Mesenchymal stem cell (in vitro differentiated cells and primary cell): ENCODE results near the gene AGAP3.
A peak's percentile ranks its signal among the peaks of the same experiment; 100 is the strongest.

Experiments used
- DNase-seq: peaks from one replicate; pipeline ENCODE4 v3.0.0-alpha.2; 2013
- H2AFZ ChIP-seq: one replicate; pipeline ENCODE4 v1.6.1; 2013; ENCODE audit warnings: low read depth, mild to moderate bottlenecking, control low read depth, inconsistent platforms, low read length, moderate library complexity
- H2AK5ac ChIP-seq: 2 replicates; pipeline ENCODE4 v1.6.1; 2013; ENCODE audit warnings: low read length, moderate library complexity, mild to moderate bottlenecking, inconsistent platforms; ENCODE audit not compliant: severe bottlenecking
- H2BK120ac ChIP-seq: one replicate; pipeline ENCODE4 v1.6.1; 2013; ENCODE audit warnings: low read depth, mild to moderate bottlenecking, inconsistent platforms, low read length, moderate library complexity
- H2BK12ac ChIP-seq, 2 experiments: one replicate each; pipeline ENCODE4 v1.6.1; 2013; ENCODE audit warnings: inconsistent platforms in 2 of 2, low read length in 2 of 2, mild to moderate bottlenecking in 2 of 2, moderate library complexity in 2 of 2, control low read depth in 1 of 2
- H2BK15ac ChIP-seq: one replicate; pipeline ENCODE4 v1.6.1; 2013; ENCODE audit warnings: mild to moderate bottlenecking, low read depth, inconsistent platforms; ENCODE audit not compliant: poor library complexity, severe bottlenecking
- H2BK5ac ChIP-seq: 2 replicates; pipeline ENCODE4 v1.6.1; 2013; ENCODE audit warnings: low read depth, mild to moderate bottlenecking, low read length, control low read depth, inconsistent platforms; ENCODE audit not compliant: poor library complexity, severe bottlenecking
- H3K14ac ChIP-seq, 2 experiments: one replicate each; pipeline ENCODE4 v1.6.1; 2013; ENCODE audit warnings: inconsistent platforms in 2 of 2, low read length in 2 of 2, control low read depth in 1 of 2, mild to moderate bottlenecking in 1 of 2, moderate library complexity in 1 of 2
- H3K18ac ChIP-seq, 2 experiments: one replicate each; pipeline ENCODE4 v1.6.1; 2013; ENCODE audit warnings: inconsistent platforms in 2 of 2, low read length in 2 of 2, control low read depth in 1 of 2, low read depth in 1 of 2, mild to moderate bottlenecking in 1 of 2
- H3K23ac ChIP-seq, 2 experiments: one replicate each; pipeline ENCODE4 v1.6.1; 2013; ENCODE audit warnings: inconsistent platforms in 2 of 2, low read length in 2 of 2, mild to moderate bottlenecking in 2 of 2, moderate library complexity in 2 of 2, control low read depth in 1 of 2
- H3K27ac ChIP-seq: 2 replicates; pipeline ENCODE4 v1.5.1; 2013; ENCODE audit warnings: mild to moderate bottlenecking, moderate library complexity, low read length, control low read depth, inconsistent platforms; ENCODE audit not compliant: poor library complexity, severe bottlenecking
- H3K27me3 ChIP-seq, 2 experiments: 2 replicates each; pipeline versions ENCODE4 v1.6.1 to v1.7.0; 2013; ENCODE audit warnings: low read length in 2 of 2, mild to moderate bottlenecking in 2 of 2, moderate library complexity in 2 of 2, control low read depth in 1 of 2, inconsistent platforms in 1 of 2; ENCODE audit not compliant: control insufficient read depth in 1 of 2, insufficient read depth in 1 of 2
- H3K36me3 ChIP-seq, 2 experiments: 2 replicates each; pipeline versions ENCODE4 v1.6.1 to v1.7.0; 2013; ENCODE audit warnings: low read length in 2 of 2, control low read depth in 1 of 2, inconsistent platforms in 1 of 2, low read depth in 1 of 2, mild to moderate bottlenecking in 1 of 2; ENCODE audit not compliant: insufficient read depth in 2 of 2, control insufficient read depth in 1 of 2
- H3K4ac ChIP-seq, 2 experiments: one replicate each; pipeline ENCODE4 v1.6.1; 2013; ENCODE audit warnings: inconsistent platforms in 2 of 2, low read length in 2 of 2, mild to moderate bottlenecking in 2 of 2, moderate library complexity in 2 of 2, control low read depth in 1 of 2, low read depth in 1 of 2
- H3K4me1 ChIP-seq: 2 replicates; pipeline ENCODE4 v1.6.1; 2013; ENCODE audit warnings: low read depth, low read length, control low read depth; ENCODE audit not compliant: control insufficient read depth, insufficient read depth
- H3K4me2 ChIP-seq: 2 replicates; pipeline ENCODE4 v1.6.1; 2013; ENCODE audit warnings: low read length, mild to moderate bottlenecking, inconsistent platforms; ENCODE audit not compliant: poor library complexity, severe bottlenecking
- H3K4me3 ChIP-seq, 2 experiments: 2 replicates each; pipeline versions ENCODE4 v1.5.1 to v1.7.0; 2013; ENCODE audit warnings: low read length in 2 of 2, mild to moderate bottlenecking in 2 of 2, control low read depth in 1 of 2, low read depth in 1 of 2; ENCODE audit not compliant: insufficient read depth in 1 of 2
- H3K79me1 ChIP-seq: replicated peaks from 2 replicates; pipeline ENCODE4 v1.6.1; 2013; ENCODE audit warnings: mild to moderate bottlenecking, control low read depth, low read length, inconsistent platforms; ENCODE audit not compliant: poor library complexity, severe bottlenecking
- H3K9ac ChIP-seq: 2 replicates; pipeline ENCODE4 v1.7.0; 2013; ENCODE audit warnings: mild to moderate bottlenecking, low read length, moderate library complexity
- H3K9me3 ChIP-seq: 2 replicates; pipeline ENCODE4 v1.7.0; 2013; ENCODE audit warnings: mild to moderate bottlenecking, low read length; ENCODE audit not compliant: control insufficient read depth
- H4K8ac ChIP-seq: one replicate; pipeline ENCODE4 v1.6.1; 2013; ENCODE audit warnings: inconsistent platforms, mild to moderate bottlenecking, low read length, moderate library complexity
- H4K91ac ChIP-seq: one replicate; pipeline ENCODE4 v1.6.1; 2013; ENCODE audit warnings: mild to moderate bottlenecking, low read length, inconsistent platforms
- WGBS: methylation state at CpG from one replicate; pipeline ENCODE4 v1.1.7; 2013; ENCODE audit warnings: mixed read lengths; 5-methylcytosine and 5-hydroxymethylcytosine counted together

AGAP3 gene

DNA sequence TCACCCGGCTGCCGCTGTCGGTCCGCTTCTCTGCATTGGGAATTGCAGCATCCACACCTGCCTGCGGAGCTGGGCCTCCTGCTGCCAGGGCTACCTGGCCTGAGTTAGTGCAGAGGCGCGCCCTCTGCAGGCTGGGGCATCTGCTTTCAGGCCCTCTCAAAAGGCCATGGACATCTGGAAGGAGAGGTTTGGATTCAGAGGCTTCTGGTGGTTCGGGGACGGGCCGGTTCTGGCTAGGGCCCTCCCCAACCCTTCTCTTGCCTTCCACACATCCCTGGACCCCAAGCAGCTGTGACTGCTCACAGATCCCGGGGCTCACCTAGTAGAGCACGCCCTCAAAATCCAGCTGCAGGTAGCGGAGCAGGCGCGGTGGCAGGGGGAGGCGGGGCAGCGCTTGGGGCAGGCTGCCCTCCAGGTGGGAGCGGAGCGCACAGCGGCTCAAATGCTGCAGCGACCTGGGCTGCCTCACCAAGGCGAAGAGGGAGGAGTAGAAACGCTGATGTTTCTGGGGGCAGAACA, 89.6 kb downstream of the AGAP3 start:
- H3K4me1 ChIP-seq = no peaks in the 10 kb centered on the region
- WGBS = 47% methylated on average over 23 of the region's 23 CpGs
- H3K18ac ChIP-seq = no peak overlapping the region
- no peak overlapping the region for H2BK12ac ChIP-seq
- H3K4me3 ChIP-seq = no peak overlapping the region
- no peak overlapping the region for H3K4me2 ChIP-seq
- H2BK15ac ChIP-seq = no peak overlapping the region
- no peak overlapping the region for H4K91ac ChIP-seq
- H4K8ac ChIP-seq = no peak overlapping the region
- H2BK5ac ChIP-seq = no peak overlapping the region
- no peaks in the 10 kb centered on the region for H3K36me3 ChIP-seq
- H2AK5ac ChIP-seq = no peak overlapping the region
- no peak overlapping the region for H3K9ac ChIP-seq
- no peaks in the 10 kb centered on the region for H3K9me3 ChIP-seq
- H3K27me3 ChIP-seq = peaks cover 78 to 85% of the 10 kb centered on the region in 2 experiments
- no peaks in the 10 kb centered on the region for H3K79me1 ChIP-seq
- no peak overlapping the region for H2BK120ac ChIP-seq
- no peak overlapping the region for H3K27ac ChIP-seq
- no peak overlapping the region for H3K23ac ChIP-seq
- H3K14ac ChIP-seq = no peak overlapping the region
- no peak overlapping the region for H2AFZ ChIP-seq
- H3K4ac ChIP-seq = no peak overlapping the region
- no peak for DNase-seq

DNA sequence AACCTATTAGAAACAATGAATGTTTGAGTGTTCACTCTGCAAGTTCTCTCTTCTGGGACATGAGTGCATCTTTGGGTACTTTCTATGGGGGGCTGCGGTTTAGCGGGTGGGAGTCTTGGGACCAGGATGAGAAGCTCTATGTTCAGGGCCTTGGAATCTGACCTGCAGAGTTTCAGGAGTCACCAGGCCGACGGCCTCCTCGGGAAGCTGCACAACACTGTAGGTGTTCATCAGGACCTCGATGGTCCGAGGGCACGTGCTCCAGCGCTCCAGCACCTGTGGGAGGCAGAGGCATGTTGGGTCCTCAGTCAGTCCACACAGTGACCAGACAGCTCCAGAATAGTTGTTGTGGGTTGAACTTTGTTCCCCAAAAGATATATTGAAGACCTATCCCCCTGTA, 90.1 kb downstream of the AGAP3 start:
- H2AFZ ChIP-seq = no peak overlapping the region
- no peak overlapping the region for H3K4me3 ChIP-seq
- H4K8ac ChIP-seq = no peak overlapping the region
- H2BK120ac ChIP-seq = no peak overlapping the region
- H3K14ac ChIP-seq = no peak overlapping the region
- no peak overlapping the region for H3K27ac ChIP-seq
- no peak for DNase-seq
- no peak overlapping the region for H3K18ac ChIP-seq
- H3K36me3 ChIP-seq = no peaks in the 10 kb centered on the region
- H3K4me2 ChIP-seq = no peak overlapping the region
- 85% methylated on average over 9 of the region's 9 CpGs for WGBS
- H3K4me1 ChIP-seq = no peaks in the 10 kb centered on the region
- H3K9me3 ChIP-seq = no peaks in the 10 kb centered on the region
- H3K23ac ChIP-seq = no peak overlapping the region
- peaks cover 78 to 84% of the 10 kb centered on the region in 2 experiments for H3K27me3 ChIP-seq
- no peak overlapping the region for H3K9ac ChIP-seq
- H2BK5ac ChIP-seq = no peak overlapping the region
- H3K4ac ChIP-seq = no peak overlapping the region
- H2AK5ac ChIP-seq = no peak overlapping the region
- no peak overlapping the region for H2BK12ac ChIP-seq
- H3K79me1 ChIP-seq = no peaks in the 10 kb centered on the region
- no peak overlapping the region for H4K91ac ChIP-seq
- H2BK15ac ChIP-seq = no peak overlapping the region

DNA sequence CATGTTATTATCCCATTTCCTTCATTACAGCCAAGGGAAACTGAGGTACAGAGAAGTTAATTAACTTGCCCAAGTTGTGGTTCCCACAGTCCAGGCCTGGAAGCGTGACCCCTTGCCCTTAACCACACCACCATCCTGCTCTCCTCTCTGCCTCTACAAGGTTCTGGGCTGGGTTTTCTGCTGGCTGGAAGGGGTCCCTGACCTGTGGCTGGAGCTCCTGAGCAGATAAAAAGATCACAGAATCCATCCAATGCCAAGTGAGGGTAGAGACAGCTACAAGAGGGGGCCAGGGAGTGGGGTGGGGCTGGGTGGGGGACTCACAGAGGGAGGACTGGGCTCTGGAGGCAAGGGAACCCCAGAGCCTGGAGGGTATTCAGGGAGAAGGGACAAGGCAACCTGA, 91.0 kb downstream of the AGAP3 start:
- Histone ChIP-seq H3K27me3 (peaks cover 74 to 81% of the 10 kb centered on the region in 2 experiments), H3K9me3 (no peaks in the 10 kb centered on the region)

DNA sequence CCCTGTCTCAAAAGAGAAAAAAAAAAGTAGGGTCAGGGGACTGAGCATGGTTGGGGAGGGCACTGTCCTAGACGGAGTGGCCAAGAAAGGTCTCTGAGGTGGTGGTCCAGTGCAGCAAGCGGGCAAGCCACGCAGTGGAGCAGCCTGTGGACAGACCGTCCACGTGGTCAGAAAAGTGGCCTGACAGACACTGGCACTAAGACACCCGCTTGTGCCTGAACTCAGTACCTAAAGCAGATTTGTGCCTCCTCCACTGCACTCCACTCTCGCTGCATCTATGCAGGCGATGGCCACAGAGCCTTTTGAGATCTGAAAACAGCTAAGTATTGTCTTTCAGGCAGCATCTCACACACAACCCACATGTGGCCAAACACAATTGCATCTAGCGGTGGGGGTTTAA, 92.0 kb downstream of the AGAP3 start:
- WGBS = 94% methylated on average over 9 of the region's 9 CpGs
- Histone ChIP-seq H3K27me3 (peaks cover 79 to 83% of the 10 kb centered on the region in 2 experiments), H3K4me3 (no peak overlapping the region), H3K27ac (no peak overlapping the region), H2BK15ac (no peak overlapping the region), H3K4me2 (no peak overlapping the region), H4K91ac (no peak overlapping the region), H2BK120ac (no peak overlapping the region), H3K79me1 (no peaks in the 10 kb centered on the region), H3K14ac (no peak overlapping the region), H4K8ac (no peak overlapping the region), H3K4ac (peak overlapping the region in 1 of 2 experiments; percentile 62), H3K18ac (no peak overlapping the region), H3K9ac (no peak overlapping the region), H3K23ac (no peak overlapping the region), H2BK5ac (no peak overlapping the region), H2AFZ (no peak overlapping the region), H2BK12ac (no peak overlapping the region), H3K36me3 (no peaks in the 10 kb centered on the region), H3K9me3 (no peaks in the 10 kb centered on the region), H2AK5ac (no peak overlapping the region), H3K4me1 (no peaks in the 10 kb centered on the region)
- no peak for DNase-seq

More for the DNA sequence above, 91.0 kb downstream of the AGAP3 start:
- no peak overlapping the region for H4K91ac ChIP-seq
- H3K4ac ChIP-seq = no peak overlapping the region
- no peak overlapping the region for H3K9ac ChIP-seq
- H3K4me1 ChIP-seq = no peaks in the 10 kb centered on the region
- H3K18ac ChIP-seq = no peak overlapping the region
- no peak overlapping the region for H3K27ac ChIP-seq
- H2AK5ac ChIP-seq = no peak overlapping the region
- no peak overlapping the region for H2BK120ac ChIP-seq
- no peak overlapping the region for H2BK15ac ChIP-seq
- 89% methylated on average over 1 of the region's 1 CpG for WGBS
- no peak overlapping the region for H3K4me3 ChIP-seq
- no peaks in the 10 kb centered on the region for H3K79me1 ChIP-seq
- H3K36me3 ChIP-seq = no peaks in the 10 kb centered on the region
- no peak overlapping the region for H3K23ac ChIP-seq
- no peak overlapping the region for H4K8ac ChIP-seq
- no peak overlapping the region for H3K14ac ChIP-seq
- no peak overlapping the region for H2BK5ac ChIP-seq
- no peak for DNase-seq
- no peak overlapping the region for H2AFZ ChIP-seq
- H2BK12ac ChIP-seq = no peak overlapping the region
- H3K4me2 ChIP-seq = no peak overlapping the region
